NCI-H2196 treated with DMSO at 0.1 percent for 48 hours (cell line): ENCODE measurements around the gene KAT6B.

Source experiments
- DNase-seq: peaks from one replicate; lab custom pipeline; 2025; ENCODE audit not compliant: unreplicated experiment; lab: John Stamatoyannopoulos, UW

KAT6B gene

DNA sequence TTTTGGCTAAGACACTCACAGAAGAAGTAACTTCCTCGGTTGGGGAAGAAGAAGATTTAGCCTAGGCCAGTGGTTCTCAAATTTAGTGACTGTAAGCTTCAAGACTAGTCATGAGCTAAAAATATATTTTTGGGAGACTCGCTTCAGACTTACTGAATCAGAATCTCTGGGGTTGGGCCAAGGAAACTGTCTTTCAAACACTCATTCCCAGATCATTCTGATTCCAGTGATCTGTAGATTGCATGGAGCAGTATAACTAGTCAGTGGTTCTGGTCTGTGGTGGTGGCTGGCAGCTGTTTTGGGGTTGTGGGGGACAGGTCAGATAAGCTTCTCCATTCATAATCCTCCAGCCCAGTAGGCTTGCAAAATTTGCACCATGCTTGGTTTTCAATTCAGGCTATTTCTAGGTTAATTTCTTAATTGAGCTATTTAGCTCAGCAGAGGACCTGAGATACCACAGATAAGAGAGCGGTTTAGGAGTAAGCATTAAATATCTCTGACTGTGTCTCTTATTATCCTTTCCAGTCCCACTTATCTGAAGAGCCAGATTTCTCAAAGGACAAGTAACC, 3.8 kb upstream of the KAT6B start:
- DNase-seq = no peak

DNA sequence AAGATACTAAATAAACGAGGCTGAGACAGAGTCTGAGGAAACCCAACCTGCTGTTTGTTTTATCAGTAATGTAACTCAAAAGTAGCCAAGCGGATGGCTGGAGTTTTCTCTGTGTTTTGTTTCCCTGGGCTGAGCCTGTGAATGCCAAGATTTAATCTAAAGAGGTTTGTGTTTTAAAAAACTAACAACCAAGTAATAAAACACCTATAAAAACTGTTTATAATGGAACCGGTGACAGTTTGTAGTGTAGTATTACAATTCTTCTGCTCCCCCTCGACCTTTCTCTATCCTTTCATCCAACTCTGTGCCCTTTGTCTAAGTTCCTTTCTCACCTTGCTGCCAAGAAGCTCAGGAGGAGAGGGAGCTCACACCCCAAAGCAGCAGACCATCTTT, 2.6 kb upstream of the KAT6B start:
- DNase-seq = no peak

DNA sequence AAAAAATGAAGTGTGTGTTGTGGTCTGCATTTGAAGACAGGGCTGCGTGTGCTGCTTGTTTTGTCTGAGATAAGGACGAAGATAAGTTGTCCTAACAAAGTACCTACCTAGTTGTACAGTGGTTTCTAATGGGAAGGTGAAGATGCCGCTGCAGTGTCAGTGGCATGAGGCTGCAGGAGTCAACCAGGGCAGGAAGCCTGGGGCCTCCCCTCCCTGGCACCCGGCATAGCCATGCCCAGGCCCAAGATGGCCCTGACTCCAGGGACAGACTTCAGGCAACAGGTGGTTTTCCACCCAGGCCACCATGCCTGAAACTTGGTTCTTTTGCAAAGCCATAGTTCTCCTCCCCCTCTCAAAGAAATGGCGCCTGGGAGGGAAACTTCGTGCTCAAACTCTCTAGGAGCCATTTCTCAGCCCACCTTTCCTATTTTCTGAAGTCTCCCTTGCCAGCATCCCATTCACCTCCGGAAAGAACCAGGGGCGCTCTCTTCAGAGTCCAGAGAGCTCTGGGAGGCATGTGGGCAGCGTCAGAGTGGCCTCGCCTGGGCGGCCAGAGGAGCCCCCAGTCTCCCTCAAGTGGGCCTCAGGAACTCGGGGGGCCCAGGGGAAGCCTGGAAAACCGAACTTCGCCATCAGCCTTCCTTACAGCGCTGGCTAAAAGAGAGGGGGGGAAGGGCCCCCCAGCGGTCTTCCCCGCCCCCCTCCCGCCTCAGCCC, 2.1 kb upstream of the KAT6B start:
- DNase-seq = no peak

DNA sequence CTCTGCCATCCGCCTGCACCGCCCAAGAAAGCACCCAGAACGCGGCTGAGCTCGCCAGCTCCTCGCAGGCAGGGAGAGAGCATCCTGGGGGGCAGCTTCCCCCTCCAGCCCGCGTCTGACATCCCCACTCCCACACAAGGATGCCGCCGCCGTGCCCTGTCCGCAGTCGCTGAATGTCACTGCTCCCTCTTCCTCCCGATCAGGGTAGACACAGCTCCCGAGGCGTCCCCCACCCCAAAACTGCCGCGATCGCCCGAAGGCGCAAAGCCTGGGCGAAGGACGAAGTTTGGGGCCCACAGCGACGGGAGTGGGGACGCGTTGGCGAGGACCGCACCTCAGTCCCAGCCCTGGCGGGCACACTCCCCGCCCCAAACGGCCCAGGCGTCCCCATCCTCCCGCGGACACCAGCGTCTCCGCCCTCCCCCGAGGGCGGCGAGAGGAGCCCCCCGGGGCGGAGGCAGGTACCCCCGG, 1.5 kb upstream of the KAT6B start:
- no peak for DNase-seq

DNA sequence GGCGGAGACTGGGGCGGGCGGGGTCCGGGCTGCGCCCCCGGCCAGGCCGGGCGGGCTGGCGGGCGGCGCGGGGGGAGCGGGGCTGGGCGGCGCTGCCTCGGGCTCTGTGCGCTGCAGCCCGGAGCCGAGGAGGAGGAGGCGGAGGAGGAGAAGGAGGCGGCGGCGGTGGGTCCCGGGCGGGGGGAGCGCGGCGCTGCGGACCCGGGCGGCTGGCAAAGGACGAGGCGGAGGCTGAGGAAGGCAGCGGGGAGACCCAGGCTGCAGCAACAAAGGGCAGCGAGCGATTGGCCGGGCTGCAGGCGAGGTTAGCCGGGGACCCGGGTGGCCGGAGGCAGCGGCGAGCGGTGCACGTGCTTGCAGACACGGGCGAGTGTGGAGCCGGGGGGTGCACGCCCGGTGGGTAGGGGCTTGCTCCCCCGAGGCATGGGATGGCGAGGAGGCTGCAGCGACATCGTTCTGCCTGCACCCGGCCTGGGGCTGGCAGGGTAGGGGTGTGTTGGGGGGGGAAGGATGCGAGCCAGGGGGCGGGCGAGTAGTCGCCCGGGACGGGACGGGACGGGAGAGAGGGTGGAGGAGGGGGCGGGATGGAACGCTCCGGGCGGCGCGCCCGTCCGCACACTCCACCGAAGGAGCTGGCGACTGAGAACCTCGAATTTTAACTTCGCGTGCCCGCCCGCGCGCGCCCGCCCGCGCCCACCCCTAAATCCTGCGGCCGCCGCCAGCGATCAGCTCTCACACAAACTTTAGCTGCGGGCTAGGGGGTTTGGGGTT, 844 bp upstream of the KAT6B start:
- no peak for DNase-seq

DNA sequence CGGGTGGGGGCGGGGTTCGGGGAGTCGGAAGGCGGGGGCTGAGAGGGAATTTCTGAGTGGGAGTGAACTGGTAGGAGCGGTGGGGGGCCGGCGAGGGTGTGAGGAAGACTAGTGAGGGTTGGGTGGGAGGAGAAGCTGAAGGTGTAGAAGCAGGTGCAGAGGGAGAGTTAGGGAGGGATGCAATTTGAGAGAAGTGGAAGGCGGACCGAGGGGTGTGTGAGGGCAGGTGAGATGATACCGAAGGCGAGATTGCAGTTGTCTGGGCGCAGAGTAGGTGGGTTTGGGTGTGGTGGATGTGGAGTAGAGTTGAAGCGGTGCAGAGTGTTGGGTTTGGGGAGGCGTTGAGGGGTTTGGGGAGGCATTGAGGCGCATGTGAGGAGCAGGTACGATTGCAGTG, 643 bp downstream of the KAT6B start:
- DNase-seq = no peak

DNA sequence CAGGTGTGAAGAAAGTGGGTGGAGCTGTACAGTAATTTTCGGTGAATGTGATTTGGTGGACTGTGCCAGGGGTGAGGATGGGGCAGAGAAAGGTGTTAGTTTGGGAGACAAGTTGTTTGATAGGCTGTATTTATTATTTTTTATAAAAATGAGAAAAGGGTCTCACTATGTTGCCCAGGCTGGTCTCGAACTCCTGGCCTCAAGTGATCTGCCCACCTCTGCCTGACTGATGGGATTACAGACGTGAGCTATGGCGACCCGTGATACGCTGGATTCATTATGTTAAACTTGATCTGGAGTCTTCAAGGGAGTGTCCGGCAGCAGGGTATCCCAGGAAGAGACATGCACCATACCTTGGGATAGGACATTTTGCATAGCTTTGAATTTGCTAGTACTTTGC, 1.3 kb downstream of the KAT6B start:
- no peak for DNase-seq

DNA sequence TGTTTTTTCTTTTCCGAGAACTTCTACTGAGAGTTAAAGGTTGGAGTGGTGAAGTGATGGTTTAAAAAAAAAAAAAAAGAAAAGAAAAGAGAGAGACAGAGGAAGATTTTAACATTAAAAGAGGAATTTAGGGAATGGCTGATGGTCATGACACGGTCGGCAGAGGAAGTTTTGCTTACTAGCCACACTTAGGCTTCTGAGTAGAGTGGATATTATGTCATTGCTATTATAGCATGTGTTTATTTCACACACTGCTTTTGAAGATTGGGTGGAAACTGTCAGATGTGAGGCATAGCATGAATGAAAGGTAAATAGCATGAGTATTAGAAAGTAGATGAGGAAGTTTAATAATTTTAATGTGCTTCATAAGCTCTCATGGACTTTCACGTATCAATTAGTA, 2.5 kb downstream of the KAT6B start:
- DNase-seq = no peak

DNA sequence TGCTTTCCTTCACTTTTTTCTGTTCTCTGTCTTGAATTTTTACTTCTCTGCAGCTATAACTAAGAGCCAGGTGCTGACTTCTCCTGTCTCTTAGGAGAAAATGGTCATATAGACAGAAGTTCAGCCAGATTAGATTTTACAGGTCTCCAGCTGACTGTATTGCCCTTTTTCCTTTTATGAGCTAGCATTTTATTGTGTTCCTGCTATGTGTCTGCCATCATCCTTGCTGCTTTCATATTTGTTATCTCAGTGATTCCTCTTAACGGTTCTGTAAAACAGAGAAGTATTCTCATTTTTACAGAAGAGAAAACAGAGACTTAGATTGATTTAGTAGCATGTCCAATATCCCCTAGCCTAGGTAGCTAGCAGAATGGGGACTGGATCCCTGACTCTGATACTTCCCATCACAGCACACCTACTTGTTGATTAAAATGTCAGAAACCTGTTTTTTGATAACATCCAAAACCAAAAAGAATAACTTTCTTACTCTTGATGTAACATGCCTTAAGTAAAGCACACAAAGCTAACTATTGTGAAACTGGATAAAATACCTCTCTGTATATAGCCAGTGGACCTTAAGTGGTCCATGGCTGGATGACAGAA, 5.2 kb downstream of the KAT6B start:
- no peak for DNase-seq

DNA sequence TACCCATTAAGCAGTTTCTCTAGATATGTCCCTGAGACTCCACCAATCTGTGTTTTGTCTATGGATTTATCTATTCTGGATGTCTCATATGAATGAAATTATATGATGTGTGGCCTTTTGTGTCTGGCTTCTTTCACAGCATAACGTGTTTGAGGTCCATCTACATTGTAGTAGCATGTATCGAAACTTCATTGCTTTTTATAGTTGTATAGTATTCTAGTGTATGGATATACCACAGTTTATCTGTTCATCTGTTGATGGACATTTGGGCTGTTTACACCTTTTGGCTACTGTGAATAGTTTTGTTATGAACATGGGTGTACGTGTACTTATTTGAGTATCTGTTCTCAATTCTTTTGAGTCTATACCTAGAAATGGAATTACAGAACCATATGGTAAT, 9.6 kb downstream of the KAT6B start:
- no peak for DNase-seq

DNA sequence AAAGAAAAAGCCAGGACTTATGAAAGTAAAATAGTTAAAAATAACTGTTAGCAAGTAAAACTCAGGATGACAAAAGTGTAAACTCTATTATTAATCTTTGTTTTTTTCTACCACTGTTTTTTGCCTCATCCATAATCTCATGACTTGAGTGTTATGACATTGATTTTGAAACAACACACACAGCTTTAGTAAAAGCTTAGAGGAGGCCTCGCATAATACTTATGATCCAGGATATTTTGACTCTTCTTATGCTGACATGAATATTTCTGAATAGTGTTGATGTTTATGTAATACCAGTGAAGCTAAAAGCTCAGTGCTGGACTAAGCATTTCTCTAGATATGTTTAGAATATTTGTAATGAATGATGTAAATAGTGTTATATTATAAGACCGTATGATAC, 10.5 kb downstream of the KAT6B start:
- DNase-seq = no peak

DNA sequence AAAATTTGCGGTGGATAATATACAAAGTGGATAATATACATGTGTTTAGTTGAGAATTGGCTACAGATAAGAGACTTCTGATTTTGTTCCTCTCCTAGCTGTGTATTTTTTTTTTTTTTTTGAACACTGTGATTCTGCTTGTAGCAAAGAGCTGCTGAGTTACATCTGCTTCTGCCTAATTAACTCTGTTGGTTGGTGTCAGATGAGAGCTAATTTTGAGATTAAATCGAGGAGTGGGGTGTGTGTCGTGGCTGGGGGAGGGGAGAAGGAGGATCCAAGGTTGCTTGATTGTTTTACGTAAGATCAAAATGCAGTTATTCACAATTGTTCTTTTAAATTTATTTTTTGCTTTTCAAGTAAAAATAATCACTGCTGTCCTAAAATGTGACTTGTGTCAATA, 11.3 kb downstream of the KAT6B start:
- no peak for DNase-seq

DNA sequence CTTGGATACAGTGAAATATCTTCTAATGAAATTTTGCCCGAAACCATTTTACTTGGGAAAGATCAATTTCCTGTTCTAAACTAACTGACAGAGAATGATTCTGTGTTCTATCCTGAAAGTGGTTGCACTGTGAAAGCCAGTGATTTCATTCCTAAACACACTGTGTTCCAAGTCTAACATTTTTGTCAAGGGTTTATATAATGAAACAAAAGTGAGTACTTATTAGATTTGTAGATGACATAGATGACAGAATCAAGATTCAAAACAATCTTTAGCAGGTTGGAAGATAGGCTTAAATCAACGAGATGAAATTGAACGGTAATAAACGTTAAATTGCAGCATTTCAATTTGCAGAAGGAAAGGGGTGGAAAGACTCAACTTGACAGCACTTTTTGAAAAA, 13.3 kb downstream of the KAT6B start:
- DNase-seq = no peak

DNA sequence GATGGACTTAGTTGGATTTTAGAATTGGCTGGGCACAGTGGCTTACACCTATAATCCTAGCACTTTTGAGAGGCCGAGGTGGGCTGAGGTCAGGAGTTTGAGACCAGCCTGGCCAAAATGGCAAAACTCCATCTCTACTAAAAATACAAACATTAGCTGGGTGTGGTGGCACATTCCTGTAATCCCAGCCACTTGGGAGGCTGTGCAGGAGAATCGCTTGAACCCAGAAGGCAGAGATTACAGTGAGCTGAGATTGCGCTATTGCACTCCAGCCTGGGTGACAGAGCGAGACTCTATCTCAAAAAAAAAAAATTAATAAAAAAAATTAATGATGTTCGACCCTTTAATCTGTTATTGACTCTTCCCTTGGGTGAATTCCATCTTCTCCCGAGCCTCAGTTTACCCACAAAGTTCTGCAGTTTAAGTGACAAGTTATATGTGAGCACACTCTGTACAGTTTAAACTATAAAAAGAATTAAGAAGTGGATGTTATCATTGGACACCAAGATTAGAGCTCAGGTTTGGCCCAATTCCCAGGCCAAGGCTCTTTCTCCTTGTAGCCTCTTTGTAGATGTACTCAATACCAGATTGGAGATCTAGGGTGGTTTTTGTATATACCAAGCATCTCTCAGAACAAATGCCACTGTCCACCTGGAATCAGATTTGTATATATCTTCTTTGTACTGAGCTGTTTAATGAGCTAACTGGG, 15.0 kb downstream of the KAT6B start:
- no peak for DNase-seq

DNA sequence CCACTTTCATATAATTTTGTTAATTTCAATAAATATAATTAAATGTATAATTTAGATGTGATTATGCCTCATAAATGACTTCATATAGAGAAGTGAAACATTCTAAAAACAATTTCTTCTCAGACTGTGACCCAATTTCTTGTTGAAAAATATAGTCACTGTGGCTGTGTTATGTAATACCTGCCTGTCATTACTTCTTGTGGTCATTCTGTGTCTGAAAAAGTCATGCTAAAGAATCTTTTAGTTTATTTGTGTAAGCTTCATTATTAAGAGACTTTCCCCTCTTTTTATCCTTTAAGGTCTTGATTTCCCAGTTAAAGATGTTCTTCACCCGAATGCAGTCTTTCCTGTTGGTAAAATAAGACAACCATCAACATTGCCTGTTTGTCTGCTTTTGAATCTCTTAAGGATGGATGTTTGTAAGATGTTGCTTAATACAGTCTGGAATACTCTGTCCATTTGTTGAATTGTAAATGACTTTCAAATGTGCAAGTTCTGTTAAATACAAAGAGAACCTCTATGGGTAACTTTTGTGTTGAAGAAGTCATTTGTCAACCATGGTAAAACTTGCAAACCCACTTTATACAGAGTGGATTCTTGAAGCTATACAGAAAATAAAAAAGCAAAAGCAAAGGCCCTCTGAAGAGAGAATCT, 16.0 kb downstream of the KAT6B start:
- no peak for DNase-seq

DNA sequence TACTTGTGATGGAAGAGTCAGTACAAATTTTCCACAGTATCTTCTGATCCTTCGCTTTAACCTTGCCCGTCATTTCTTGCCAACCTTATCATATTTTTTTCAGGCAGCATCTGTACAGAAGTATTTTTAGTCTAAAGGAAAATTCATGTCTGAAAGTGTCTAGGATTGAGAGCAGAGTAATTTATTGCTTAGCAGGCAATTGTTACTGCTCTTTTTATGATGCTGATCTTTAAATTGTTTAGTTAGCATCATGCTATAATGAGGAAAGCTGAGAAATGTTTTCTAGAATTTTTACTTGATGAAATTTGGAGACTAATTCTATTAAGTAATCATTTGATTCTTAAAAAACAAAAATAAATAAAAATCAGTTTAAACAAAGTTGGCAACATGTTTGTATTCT, 20.6 kb downstream of the KAT6B start:
- DNase-seq = no peak

DNA sequence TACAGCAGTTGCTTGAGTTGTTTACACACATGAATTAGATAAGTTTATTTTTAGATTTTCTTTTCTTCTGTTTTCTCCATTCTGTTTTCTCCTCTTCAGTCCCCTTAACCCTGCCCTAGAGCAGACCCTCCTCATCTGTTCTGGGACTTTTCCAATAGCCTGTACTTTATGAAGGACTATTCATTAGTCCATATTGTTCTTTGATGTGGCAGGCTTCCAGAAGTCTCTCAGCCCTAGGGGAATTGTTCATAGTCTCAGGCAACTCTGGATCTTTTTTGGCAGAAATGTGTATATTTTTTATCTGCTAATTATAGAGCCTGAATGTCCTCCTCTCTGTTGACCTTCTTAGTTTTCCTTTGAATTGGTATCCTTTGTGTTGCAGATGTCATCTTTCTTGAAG, 25.4 kb downstream of the KAT6B start:
- DNase-seq = no peak

DNA sequence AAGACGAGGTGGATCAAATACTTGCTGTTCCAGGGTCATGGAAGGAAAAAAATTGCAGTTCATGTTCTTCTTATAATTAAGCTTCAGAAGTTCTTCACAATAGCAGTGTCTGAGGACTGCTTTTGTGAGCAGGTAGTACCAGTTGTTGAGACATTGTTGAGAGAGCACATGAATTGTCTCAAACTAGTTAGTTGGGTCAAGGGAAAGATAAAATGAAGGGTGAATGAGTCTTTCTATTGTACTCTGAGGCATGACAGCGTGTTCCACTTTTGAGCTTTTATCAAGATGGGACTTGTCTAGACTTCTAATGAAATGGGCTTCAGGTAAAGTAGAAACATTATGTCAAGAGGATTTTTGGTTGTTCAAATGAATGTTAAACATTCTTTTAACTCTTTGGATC, 26.0 kb downstream of the KAT6B start:
- DNase-seq = no peak

DNA sequence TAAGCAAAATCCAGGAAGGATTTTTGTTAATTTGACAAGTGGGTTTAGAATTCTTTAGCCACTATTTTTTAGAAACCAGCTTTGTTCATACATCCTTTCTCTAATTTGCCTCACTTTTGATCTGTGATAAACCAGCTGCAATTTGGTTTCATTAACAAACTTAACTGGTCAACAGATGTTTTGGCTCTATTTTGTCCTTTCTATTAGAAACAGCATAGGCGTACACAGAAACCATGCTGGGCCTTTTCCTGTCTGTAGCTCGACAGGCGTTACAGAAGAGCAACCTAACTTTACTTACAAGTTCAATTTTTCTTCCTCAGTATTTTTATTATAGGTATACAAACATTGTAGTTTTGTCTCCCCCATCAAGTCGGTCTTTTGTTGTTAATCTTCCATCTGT, 28.2 kb downstream of the KAT6B start:
- DNase-seq = no peak

DNA sequence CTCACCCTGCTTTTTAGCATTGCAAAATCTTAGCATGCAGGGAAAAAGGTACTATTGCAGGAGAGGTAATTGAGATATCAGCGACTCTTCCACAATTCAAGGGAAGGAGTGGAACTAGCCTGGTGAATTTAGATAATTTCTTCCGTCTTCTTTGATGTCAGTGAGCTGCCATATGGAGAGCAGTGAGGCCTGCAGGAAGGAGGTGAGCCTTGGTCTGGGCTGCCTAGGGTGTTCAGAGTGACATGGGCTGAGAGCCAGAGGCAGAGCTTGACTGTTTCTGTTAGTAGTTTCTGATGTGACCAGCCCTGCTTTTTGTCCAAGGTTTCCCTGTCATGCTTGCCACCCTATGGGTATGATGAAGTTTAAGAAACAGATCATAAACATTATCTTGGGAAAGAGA, 28.6 kb downstream of the KAT6B start:
- DNase-seq = no peak

DNA sequence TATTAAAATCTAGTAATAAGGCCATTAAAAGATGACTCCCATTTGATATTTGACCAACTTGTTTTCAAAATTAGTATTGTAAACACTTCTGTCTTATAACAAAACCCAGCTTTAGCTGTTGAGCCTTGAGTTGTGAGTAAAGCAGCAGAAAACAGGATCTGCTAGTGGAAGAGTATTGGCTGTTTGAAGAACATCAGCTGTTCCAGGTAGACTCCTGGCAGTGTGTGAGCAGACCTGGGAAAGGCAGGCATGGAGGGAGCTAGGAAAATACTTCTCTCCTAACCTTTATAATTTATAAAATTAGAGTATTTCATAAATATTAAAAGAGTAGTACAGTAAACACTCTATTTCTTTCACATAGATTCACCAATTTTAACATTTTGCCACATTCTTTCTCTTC, 29.0 kb downstream of the KAT6B start:
- no peak for DNase-seq
